ENCODE data around the gene ICAM1. TPM values are rescaled to one million over a fixed set of nuclear protein-coding genes. Genes with fewer than 3 reads are reported as not detected.

ICAM1 gene
- total RNA-seq, 4 donors from 2014 or later: 14.7 to 50.1 (median 43.1) TPM

DNA sequence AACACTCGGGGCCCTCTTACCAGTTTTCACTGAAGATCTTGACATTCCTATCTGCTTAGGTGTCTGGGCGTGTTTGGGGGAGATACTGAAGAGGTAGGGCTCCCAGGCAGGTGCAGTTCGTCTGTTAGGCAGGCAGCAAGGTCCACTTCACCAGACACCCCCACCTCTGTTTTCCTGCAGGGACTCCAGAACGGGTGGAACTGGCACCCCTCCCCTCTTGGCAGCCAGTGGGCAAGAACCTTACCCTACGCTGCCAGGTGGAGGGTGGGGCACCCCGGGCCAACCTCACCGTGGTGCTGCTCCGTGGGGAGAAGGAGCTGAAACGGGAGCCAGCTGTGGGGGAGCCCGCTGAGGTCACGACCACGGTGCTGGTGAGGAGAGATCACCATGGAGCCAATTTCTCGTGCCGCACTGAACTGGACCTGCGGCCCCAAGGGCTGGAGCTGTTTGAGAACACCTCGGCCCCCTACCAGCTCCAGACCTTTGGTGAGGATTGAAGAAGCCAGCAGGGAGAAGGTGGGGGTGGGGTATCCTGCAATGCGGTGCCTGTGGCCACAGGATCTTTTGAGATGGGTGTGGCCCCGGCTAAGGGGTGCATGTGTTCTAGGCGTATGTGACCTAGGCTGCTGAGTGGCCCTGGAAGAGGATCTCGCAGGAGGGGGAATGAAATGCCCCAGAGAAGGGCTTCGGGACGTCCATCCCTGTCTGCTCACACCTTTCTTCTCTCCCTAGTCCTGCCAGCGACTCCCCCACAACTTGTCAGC is 12.6 kb downstream of the ICAM1 start:
- H3K4me3 ChIP-seq: no peak overlapping the region
- H3K27ac ChIP-seq: no peak overlapping the region
- TF ChIP-seq, protein P1, sequence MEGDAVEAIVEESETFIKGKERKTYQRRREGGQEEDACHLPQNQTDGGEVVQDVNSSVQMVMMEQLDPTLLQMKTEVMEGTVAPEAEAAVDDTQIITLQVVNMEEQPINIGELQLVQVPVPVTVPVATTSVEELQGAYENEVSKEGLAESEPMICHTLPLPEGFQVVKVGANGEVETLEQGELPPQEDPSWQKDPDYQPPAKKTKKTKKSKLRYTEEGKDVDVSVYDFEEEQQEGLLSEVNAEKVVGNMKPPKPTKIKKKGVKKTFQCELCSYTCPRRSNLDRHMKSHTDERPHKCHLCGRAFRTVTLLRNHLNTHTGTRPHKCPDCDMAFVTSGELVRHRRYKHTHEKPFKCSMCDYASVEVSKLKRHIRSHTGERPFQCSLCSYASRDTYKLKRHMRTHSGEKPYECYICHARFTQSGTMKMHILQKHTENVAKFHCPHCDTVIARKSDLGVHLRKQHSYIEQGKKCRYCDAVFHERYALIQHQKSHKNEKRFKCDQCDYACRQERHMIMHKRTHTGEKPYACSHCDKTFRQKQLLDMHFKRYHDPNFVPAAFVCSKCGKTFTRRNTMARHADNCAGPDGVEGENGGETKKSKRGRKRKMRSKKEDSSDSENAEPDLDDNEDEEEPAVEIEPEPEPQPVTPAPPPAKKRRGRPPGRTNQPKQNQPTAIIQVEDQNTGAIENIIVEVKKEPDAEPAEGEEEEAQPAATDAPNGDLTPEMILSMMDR (IDR thresholded peaks at IDR 0.05): no peak
- TF ChIP-seq EP300 (IDR thresholded peaks at IDR 0.05) (no peak), POLR2A (IDR thresholded peaks at IDR 0.05) (no peak)
- peaks cover 0 to 21% (median 14%) of the 10 kb centered on the region in 4 donors for H3K4me1 ChIP-seq
- H3K27me3 ChIP-seq: peaks cover 0 to 19% of the 10 kb centered on the region in 2 donors
- no peak for DNase-seq (ENCODE audit: low spot score in 2 of 2)
- WGBS, 2 donors: 74 to 79% methylated on average over 20 to 23 of the region's 23 CpGs
- H3K9me3 ChIP-seq: no peaks in the 10 kb centered on the region
- peaks cover 0 to 54% (median 4%) of the 10 kb centered on the region in 3 donors for H3K36me3 ChIP-seq

DNA sequence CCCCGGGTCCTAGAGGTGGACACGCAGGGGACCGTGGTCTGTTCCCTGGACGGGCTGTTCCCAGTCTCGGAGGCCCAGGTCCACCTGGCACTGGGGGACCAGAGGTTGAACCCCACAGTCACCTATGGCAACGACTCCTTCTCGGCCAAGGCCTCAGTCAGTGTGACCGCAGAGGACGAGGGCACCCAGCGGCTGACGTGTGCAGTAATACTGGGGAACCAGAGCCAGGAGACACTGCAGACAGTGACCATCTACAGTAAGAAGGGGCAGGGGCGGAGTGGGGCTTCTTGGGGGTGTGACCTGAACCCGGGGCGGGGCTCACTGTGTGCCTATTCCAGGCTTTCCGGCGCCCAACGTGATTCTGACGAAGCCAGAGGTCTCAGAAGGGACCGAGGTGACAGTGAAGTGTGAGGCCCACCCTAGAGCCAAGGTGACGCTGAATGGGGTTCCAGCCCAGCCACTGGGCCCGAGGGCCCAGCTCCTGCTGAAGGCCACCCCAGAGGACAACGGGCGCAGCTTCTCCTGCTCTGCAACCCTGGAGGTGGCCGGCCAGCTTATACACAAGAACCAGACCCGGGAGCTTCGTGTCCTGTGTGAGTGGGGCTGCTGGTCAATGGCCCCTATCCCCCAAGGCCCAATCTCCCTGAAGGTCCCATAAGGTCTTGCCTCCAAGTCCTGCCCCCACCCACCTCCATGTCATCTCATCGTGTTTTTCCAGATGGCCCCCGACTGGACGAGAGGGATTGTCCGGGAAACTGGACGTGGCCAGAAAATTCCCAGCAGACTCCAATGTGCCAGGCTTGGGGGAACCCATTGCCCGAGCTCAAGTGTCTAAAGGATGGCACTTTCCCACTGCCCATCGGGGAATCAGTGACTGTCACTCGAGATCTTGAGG is 13.4 kb downstream of the ICAM1 start:
- TF ChIP-seq POLR2A (IDR thresholded peaks at IDR 0.05) (no peak), EP300 (IDR thresholded peaks at IDR 0.05) (no peak)
- TF ChIP-seq, protein P1 (IDR thresholded peaks at IDR 0.05): no peak
- Histone ChIP-seq H3K36me3 (peaks cover 0 to 45% (median 4%) of the 10 kb centered on the region in 3 donors), H3K4me3 (no peak overlapping the region), H3K9me3 (no peaks in the 10 kb centered on the region), H3K27ac (no peak overlapping the region), H3K4me1 (peaks cover 0 to 30% (median 22%) of the 10 kb centered on the region in 4 donors), H3K27me3 (peaks cover 0 to 27% of the 10 kb centered on the region in 2 donors)
- 87 to 88% methylated on average over 32 to 33 of the region's 34 CpGs for WGBS, 2 donors
- no peak for DNase-seq (ENCODE audit: low spot score in 2 of 2)

DNA sequence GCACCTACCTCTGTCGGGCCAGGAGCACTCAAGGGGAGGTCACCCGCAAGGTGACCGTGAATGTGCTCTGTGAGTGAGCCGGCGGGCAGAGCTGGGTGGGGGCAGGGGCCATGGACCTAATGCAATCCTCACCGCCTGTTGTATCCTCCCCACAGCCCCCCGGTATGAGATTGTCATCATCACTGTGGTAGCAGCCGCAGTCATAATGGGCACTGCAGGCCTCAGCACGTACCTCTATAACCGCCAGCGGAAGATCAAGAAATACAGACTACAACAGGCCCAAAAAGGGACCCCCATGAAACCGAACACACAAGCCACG is 14.0 kb downstream of the ICAM1 start:
- WGBS, 2 donors: 89 to 93% methylated on average over 12 to 13 of the region's 13 CpGs
- no peak for DNase-seq (ENCODE audit: low spot score in 2 of 2)
- H3K36me3 ChIP-seq: peaks cover 0 to 44% (median 4%) of the 10 kb centered on the region in 3 donors
- peaks cover 0 to 36% (median 27%) of the 10 kb centered on the region in 4 donors for H3K4me1 ChIP-seq
- no peak overlapping the region for H3K4me3 ChIP-seq
- peaks cover 0 to 33% of the 10 kb centered on the region in 2 donors for H3K27me3 ChIP-seq
- no peaks in the 10 kb centered on the region for H3K9me3 ChIP-seq
- H3K27ac ChIP-seq: no peak overlapping the region
- TF ChIP-seq EP300 (IDR thresholded peaks at IDR 0.05) (no peak), POLR2A (IDR thresholded peaks at IDR 0.05) (no peak)
- TF ChIP-seq, protein P1 (IDR thresholded peaks at IDR 0.05): no peak

DNA sequence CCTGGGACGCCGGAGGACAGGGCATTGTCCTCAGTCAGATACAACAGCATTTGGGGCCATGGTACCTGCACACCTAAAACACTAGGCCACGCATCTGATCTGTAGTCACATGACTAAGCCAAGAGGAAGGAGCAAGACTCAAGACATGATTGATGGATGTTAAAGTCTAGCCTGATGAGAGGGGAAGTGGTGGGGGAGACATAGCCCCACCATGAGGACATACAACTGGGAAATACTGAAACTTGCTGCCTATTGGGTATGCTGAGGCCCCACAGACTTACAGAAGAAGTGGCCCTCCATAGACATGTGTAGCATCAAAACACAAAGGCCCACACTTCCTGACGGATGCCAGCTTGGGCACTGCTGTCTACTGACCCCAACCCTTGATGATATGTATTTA is 14.5 kb downstream of the ICAM1 start:
- TF ChIP-seq EP300 (IDR thresholded peaks at IDR 0.05): no peak
- no peak for TF ChIP-seq POLR2A (IDR thresholded peaks at IDR 0.05)
- TF ChIP-seq, protein P1 (IDR thresholded peaks at IDR 0.05): no peak
- no peak overlapping the region for H3K4me3 ChIP-seq
- no peak overlapping the region for H3K27ac ChIP-seq
- no peak for DNase-seq (ENCODE audit: low spot score in 2 of 2)
- WGBS, 2 donors: 80 to 87% methylated on average over 4 of the region's 4 CpGs
- H3K4me1 ChIP-seq: peaks cover 0 to 41% (median 32%) of the 10 kb centered on the region in 4 donors
- H3K9me3 ChIP-seq: no peaks in the 10 kb centered on the region
- H3K27me3 ChIP-seq: peaks cover 0 to 38% of the 10 kb centered on the region in 2 donors
- peaks cover 0 to 42% (median 4%) of the 10 kb centered on the region in 3 donors for H3K36me3 ChIP-seq
